NCI-H1694 treated with DMSO at 0.1 percent for 48 hours (cell line): ENCODE measurements around the gene SLC25A48.
"Not testable (repeated sequence)": the region's sequence is repeated elsewhere in the genome, so short reads cannot be mapped to it uniquely, and the experiment has no call there.

Experiments used
- DNase-seq: peaks from one replicate; lab custom pipeline; 2025; lab: John Stamatoyannopoulos, UW

The SLC25A48 gene

DNA sequence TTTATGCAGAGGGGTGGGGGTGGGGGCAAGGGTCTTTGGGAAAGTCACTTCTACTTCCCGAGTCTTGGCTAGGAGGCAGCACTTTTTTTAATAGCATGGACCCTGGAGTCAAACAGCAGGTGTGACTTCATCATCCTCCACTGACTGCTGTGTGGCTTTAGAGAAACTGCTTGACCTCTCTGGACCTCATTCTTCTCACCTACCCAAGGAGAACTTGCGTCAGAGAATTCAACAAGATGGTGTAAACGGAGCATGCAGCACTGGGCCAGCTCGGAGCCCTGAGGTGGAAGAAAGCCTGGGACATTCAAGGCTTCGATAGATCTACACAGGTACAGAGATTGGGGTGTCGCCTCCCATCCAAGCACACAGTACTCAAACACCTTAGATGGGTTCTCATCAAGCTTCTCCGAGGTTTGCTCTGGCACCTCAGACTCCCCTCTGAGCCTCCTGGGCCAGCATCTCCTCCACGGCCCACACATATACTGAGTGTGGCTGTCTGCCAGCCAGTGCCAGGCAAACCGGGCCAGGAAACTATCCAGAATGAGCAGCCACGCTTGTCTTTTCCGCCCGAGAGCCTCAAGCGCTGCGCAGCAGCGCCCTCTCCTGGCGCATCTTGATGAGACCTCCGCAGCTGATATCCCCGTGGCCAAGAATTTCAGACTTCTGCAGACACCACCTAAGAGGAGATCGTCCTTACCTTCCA is 4.6 kb upstream of the SLC25A48 start:
- DNase-seq = peak; percentile 38

DNA sequence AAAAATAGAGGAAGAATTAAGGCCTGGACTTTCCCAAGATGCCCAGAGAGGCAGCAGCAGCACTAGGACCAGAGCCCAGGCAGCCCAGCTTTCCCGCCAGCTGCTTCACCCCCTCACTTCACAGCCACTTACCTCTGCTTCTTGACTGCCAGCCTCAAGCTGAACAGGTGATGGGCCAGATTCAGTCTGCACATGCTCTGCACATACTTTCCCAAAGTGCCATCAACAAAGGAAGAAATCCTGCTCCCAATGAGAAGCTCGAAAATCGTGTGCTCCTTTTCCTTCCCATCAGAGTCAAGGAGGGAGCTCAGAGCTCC is 4.1 kb upstream of the SLC25A48 start:
- no peak for DNase-seq

DNA sequence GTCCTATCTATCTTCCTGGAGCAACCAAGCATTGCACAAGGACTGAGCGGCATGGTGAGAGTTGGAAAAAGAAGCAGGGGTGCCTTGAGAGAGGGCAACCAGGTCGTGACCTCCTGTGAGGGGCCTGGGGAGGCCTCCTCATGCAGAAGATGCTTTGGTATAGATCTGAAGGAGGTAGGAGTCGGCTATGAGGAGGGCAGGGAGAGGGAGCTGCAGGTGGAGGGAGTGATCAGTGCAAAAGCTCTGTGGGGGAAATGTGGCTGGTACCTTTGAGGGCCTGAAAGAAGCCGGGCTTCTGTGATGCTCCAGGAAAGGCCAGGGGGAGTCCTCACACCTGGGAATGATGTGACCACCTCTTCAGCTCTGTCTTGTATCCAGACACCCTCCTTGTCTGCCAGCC is 3.6 kb upstream of the SLC25A48 start:
- no peak for DNase-seq

DNA sequence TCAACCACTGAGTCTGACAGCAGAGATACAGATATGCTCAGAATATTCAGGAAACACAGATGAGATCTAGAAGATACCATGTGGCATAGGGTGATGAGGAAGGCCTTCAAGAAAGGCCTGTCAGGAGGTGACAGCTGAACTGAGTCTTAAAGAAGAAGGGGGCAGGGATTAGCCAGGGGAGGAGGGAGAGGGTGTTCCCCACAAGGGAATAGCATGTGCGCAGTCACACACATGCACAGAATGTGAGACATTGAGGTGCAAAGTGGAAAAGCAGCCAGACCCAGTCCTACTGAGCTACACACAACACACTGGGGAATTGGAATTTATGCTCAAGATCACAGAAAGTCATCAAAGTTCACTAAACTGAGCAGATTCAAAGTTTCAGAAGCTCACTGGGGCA is 3.0 kb upstream of the SLC25A48 start:
- DNase-seq = no peak

DNA sequence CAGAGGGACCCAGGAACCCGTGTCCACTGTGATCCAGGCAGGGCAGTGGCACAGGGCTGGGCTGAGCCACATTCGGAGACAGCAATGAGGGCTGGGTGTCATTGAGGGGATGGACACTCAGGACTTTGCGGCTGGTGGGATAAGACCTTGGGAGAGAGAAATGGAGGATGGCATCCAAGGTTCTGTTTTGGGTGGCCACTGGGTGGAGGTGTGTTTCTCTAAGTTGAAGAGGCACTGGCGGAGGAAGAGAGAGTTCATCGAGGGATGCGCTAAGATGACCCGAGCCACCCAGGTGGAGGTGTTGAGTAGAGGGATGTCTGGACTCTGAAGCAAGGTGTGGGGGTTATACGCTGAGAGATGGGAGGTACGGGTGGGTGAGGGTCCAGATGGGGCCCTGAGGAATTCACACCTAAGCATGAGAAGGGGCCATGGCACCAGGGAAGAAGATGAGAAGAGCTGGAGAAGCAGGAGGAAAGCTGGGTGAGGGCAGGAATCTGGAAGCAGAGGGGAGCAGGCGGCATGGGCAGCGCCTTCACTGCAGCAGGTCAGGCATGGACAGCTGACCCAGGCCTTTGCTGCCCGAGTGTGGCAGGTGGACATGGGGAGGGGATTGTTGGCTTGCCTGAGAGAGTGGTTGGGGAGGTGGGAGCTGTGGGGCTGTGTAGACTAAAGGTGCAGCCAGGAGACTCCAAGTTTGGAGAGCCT is 2.5 kb upstream of the SLC25A48 start:
- DNase-seq = no peak

DNA sequence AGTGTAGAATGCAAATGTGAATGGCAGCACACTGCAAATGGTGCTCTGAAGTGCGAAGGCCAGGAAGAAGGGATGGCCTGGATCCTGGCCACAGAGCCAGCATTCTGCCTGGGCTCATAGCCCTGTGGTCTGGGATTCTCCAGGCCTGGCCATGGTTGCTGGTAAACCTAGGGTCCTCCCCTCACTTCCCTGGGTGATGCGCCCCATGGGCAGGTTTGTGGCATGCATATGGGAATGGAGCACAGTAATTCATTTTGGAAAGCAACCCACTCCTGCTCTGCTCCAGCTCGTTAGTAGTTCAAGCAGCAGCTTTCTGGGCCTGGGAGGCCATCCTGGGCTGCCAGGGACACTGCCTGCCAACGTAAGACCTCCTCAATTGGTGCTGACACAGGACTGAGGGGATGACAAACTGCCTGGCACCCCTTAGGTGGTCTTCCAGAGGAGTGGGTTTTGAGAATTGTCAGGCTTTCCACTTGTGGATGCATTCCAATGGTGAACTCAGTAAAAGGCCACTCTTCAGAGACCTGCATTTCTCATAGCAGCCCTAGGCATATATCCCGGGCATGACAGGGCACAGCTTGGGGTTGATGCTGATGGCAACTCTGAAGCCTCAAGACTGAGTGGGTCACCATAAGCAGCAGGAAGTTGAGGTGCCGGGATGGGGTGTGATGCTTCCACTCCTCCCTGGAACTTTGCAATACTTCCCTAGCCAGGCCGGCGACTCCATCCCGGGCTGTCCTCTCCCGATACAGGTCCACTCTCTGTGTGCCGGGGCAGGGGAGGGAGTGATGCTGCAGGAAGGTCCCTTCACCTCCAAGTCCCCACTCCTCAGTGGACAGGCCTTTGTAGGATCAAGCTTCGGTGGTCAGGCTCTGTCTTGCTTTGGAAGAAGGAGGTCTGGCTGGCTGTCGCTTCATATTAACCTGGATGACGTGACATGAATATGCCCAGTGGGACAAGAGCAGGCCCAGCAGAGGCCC is 1.2 kb upstream of the SLC25A48 start:
- no peak for DNase-seq

DNA sequence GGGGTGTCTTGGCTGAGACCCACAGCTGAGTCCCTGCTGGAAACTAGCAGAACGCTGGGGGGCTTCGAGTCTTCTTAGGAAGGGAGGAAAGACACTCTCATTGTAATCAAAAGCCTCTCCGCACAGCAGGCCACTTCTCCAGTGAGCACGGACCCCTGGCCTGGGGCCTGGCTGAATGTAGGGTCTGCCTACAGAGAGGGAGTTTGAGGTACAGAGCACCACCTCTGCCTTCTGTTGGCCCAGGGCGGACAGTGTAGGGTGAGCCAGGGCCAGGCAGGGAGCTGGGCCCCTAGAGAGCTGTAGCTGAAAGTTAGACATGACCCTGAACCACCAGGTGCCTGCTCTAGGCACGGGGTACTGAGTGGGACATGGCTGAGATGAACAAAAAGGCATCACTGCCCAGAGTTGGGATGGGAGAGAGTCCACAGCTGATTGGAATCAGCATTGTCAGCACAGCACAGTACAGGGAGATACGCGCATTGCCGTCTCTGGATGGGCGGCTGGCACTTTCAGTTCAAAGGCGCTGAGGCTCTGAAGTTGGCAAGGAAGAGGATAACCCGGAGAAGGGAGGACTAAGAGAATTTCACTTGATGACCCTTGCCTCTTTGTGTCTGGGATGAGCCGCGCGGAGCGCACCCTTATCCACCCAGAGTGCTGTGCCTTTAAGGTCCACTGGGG is 363 bp upstream of the SLC25A48 start:
- DNase-seq = no peak

DNA sequence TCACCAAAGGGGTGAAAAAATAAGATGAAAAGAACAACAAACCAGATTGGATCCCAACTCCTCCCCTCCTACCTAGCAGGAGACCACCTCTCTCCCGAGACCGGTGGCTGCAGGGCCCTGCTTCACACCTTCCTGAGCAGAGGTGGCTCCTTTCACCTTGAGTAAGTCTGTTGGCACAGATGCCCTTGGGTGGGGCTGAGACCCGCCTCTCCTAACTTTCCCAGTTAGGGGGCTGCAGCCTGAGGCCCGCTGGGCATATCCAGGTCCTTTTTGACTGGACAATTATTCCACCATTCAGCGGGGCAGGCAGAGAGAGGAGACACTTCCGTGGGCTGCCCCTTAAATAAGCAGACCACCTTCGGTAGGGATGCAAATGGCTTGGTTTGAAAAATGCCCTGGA is 1.3 kb downstream of the SLC25A48 start:
- no peak for DNase-seq

DNA sequence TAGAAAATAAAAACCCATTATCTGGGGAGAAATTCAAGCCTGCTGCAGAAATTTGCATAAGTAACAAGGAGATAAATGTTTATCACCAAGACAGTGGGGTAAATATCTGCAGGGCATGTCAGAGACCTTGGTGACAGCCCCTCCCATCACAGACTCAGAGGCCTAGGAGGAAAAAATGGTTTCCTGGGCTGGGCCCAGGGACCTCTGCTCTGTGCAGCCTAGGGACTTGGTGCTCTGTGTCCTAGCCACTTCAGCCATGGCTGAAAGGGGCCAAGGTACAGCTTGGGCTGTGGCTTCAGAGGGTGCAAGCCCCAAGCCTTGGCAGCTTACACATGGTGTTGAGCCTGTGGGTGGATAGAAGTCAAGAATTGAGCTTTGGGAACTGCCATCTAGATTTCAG is 3.9 kb downstream of the SLC25A48 start:
- not testable (repeated sequence) for DNase-seq

DNA sequence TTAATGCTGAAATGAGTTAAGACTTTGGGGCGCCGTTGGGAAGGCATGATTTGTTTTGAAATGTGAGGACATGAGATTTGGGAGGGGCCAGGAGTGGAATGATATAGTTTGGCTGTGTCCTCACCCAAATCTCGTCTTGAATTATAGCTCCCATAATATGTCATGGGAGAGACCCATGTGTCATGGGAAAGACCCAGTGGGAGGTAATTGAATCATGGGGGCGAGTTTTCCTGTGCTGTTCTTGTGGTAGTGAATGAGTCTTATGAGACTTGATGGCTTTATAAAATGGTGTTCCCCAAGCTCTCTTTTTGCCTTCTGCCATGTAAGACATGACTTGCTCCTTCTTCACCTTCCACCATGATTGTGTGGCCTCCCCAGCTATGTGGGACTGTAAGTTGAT is 5.1 kb downstream of the SLC25A48 start:
- DNase-seq = no peak

DNA sequence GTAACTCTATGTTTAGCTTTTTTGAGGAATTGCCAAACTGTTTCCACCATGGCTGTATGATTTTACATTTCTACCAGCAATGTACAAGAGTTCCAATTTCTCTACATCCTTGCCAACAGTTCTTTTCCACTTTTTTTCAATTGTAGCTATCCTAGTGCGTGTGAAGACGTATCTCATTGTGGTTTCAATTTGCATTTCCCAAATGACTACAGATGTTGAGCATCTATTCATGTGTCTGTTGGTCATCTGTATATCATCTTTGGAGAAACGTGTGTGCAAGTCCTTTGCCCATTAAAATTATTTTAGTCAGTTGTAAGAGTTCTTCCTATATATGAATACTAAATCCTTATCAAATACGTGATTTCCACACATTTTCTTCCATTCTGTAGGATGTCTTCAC is 6.5 kb downstream of the SLC25A48 start:
- no peak for DNase-seq

DNA sequence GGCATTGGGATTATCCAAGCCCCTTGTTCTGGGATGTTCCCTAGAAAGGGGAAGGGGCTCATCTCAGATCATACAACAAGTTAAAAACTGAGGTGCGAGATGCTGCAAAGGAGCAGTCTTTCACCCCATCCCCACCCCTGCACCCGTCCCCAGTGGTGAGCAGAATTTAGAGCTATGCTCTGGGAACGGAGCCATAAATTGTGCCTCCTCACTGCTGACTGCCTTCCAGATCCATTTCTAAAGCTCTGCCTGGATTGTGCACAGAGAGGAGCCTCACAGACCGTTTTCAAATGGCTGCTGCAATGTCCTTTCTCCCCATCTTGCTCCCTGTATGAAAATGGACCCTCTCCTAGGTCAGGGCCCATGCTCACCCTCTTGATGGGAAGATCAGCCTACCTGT is 8.3 kb downstream of the SLC25A48 start:
- no peak for DNase-seq

DNA sequence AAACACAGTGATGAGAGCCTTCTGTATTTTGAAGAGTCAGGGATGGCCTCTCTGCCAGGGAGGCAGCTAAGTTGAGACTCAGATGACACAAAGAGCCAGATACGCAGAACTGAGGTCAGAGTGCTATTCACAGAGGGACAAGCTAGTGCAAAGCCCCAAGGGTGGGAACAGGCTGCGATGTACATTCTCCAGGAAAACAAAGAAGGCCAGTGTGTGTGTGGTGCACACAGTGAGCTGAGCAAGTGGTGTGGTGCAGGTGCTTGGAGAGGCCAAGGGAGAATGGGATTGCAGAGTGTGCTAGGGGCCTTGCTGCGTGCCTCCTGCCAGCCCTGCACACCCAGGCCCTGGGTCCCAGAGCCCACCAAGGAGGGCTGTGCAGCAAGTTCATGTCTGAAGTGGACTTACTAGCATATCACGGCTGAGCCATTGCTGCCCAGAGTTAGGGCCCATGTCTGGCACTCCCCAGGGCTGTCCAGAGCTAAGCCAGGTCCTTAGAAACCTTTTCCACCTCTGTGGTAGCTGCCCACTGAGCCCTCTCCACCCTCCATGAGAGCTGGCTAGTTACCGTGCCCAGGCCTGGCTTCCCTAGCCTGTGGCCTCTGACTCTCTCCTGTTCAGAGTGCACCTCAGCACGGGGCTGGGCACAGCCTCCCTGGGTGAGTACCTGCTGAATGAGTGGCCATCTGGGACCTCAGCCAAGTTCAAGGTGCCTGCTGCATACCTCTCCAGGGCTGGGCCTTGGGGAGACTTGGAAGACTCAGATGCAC is 9.3 kb downstream of the SLC25A48 start:
- DNase-seq = no peak

DNA sequence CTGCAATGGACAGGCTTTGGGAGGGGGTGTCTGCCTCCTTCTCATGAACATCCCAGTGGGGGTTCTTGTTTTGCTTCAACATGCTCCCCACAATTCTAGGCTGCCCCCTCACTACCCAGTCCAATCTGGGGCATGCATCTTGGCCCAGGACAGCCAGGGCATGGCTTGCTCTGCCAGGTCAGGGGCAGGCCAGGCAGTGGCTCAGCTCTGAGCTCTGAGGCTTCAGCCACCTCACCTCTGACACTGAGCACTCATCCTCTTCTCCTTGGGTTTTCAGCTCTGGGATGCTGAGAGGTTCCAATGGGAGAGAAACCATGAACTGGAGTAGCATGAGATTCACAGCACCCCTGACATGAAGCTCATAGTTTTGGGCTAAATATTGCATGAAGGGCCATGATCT is 11.8 kb downstream of the SLC25A48 start:
- no peak for DNase-seq

DNA sequence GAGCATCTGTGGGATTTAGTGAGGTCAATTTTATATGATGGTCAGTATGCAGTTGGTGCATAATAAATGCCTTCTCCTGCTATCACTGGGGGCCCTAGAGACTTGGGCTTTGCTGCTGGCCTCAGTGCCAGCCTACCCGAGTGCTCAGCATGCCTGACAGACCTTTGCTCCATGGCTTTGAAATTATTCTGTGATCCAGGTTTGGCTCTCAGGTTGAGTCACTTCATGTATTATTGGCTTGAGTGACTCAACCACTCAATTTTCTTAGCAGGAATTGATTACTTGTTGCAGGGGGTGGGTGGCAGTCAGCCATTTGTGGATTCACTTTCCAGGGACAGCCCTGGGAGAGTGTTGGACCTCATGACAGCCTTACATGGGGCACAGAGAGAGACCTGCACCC is 13.5 kb downstream of the SLC25A48 start:
- DNase-seq = no peak

DNA sequence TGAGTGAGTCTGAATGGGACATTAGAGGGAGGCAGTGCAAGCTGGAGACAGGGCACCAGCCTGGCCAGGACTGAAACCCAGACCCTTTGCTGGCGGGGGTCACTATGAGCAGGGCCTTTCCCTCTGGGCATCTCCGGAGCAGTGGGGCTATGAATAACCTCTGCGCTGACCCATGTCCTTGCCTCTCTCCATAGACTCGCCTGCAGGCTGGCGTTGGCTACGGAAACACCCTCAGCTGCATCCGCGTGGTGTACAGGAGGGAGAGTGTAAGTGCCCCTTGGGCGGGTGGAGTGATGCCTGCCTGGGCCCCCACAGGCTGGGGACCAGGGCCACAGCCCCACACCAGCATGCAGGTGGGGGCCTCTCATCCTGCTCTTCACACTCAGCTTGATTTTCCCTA is 15.8 kb downstream of the SLC25A48 start:
- no peak for DNase-seq

DNA sequence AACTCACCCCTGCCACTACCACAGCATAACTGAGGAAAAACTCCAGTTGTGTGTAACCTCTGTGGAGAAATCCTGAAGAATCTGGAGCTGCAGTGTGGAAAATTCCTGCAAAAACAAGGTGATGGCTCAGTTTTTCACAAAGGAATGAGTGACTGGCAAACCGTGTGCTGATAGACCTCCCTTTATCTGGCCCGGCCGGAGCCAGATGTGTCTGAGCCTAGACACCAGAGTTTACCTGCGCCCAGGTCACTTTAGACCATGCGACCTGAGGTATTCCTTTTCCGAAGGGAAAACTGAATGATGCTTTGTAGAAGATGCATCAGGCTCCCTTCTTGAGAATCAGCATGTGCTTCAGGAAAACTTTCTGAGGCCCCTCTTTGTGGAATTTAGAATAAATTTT is 16.2 kb downstream of the SLC25A48 start:
- no peak for DNase-seq

DNA sequence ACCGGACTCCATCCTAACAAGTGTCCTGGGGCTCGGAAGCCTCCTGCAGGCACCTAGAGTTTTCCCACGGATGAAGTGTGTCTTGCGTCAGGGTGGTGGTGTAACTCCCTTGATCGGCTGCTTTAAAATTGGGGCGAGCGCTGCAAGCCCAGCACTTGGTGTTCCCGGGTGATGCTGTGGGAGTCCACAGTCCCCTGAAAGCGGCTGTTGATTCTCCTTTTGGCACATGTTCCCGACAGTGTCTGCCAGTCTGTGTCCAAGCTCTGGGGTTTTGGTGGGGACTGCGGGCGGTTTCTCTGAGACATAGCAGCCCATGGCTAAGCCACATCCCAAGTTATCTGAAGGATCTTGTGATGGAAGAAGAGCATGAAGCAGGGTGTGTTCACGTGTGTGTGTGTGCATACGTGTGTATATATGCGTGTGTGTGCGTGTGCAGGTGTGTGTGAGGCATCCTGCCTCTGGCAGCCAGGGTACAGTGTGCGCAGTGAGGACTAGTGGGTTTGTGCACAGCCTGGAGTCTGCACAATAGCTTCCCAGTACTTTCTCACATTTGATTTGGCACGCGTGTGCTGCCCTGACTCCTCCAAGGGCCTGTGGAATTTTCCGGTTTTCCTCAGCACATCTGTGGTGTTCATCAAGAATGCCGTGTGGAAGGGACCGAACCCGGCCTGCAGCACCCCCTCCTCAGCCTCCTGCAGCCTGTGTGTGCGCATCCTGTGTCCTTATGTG is 16.9 kb downstream of the SLC25A48 start:
- DNase-seq = no peak

DNA sequence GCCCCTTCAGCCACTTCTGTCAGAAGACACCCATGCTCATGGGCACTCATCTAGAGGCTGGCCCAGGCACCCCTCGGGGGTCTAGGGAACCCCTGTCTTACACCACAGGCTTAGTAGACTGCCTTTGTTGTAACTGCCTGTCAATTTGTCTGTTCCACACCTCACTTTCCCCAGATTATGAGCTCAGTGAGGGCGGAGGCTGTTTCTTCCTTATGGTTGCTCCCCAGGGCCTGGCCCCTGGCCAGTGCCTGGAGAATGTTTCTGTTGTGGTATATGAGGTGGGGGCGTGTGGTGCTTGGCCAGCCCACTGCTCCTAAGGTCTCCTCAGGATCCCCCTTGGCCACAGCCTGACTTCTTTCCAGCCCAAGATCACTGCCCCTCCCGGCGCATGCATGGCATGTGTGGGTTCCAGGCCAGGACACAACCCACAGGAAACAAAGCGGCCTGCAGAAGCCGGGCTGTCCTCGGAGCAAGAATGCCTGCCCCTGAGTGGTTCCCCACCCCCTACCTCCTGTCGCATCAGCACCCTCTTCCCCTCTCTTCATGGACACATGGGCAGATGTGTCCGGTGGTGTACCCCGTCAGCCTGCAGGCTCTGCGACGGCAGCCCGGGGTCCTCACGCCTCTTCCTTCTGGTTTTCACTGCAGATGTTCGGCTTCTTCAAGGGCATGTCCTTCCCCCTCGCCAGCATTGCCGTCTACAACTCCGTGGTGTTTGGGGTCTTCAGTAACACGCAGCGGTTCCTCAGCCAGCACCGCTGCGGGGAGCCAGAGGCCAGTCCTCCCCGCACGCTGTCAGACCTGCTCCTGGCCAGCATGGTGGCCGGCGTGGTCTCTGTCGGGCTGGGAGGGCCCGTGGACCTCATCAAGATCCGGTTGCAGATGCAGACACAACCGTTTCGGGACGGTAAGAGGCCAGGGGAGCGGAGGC is 17.7 kb downstream of the SLC25A48 start:
- no peak for DNase-seq
